PC-9 (cell line): Measurements from ENCODE around the gene METTL16. TPM values are rescaled to one million over a fixed set of nuclear protein-coding genes. Genes with fewer than 3 reads are reported as not detected.

Experiments
- BruUV-seq: library from RNA; stranded (reverse); fragments of 400-500 nt; replicated peaks from 2 replicates; lab custom pipeline; 2021; lab: Mats Ljungman, UMichigan
- CTCF ChIA-PET: fragments of 300-600 bp; sonication (Branson Sonifier 250); formaldehyde crosslinking; loops from one replicate; lab custom pipeline; 2022; ENCODE audit warnings: antibody characterized with exemption; lab: Charles Lee
- POLR2A ChIA-PET: fragments of 300-600 bp; sonication (Branson Sonifier 250); formaldehyde crosslinking; loops from one replicate; lab custom pipeline; 2022; ENCODE audit warnings: antibody characterized with exemption; ENCODE audit not compliant: unreplicated experiment; lab: Charles Lee
- DNase-seq, 2 experiments: peaks; one replicate each; pipeline versions ENCODE4 v3.0.0 to v3.0.0-alpha.2; 2015 to 2022; ENCODE audit warnings: mixed read lengths in 1 of 2
- H2AFZ ChIP-seq: fragments of 200-600 bp; sonication (generic); 2 replicates; pipeline ENCODE4 v1.8.1; 2017; ENCODE audit warnings: antibody characterized with exemption
- H3F3A ChIP-seq: fragments of 200-600 bp; sonication (generic); 2 replicates; pipeline ENCODE4 v1.8.1; 2017; ENCODE audit warnings: antibody characterized with exemption, mild to moderate bottlenecking, low read depth; ENCODE audit not compliant: insufficient read depth
- H3K27ac ChIP-seq: fragments of 200-600 bp; sonication (generic); 2 replicates; pipeline ENCODE4 v1.6.1; 2016; ENCODE audit warnings: mixed run types
- H3K27me3 ChIP-seq: fragments of 200-600 bp; sonication (generic); 2 replicates; pipeline ENCODE4 v1.6.1; 2016; ENCODE audit warnings: low read depth, mixed run types; ENCODE audit not compliant: insufficient read depth
- H3K36me3 ChIP-seq: fragments of 200-600 bp; sonication (generic); 2 replicates; pipeline ENCODE4 v1.6.1; 2016; ENCODE audit warnings: low read depth, mixed run types
- H3K4me1 ChIP-seq: fragments of 200-600 bp; sonication (generic); replicated peaks from 2 replicates; pipeline ENCODE4 v1.6.1; 2016; ENCODE audit warnings: mixed run types; ENCODE audit not compliant: insufficient read depth
- H3K4me2 ChIP-seq: fragments of 200-600 bp; sonication (generic); 2 replicates; pipeline ENCODE4 v1.6.1; 2017; ENCODE audit warnings: mixed run types
- H3K4me3 ChIP-seq: fragments of 200-600 bp; sonication (generic); 2 replicates; pipeline ENCODE4 v1.6.1; 2016; ENCODE audit warnings: mixed run types
- H3K79me2 ChIP-seq: fragments of 200-600 bp; sonication (generic); 2 replicates; pipeline ENCODE4 v1.6.1; 2017; ENCODE audit warnings: low read depth, mixed run types
- H3K9me2 ChIP-seq: fragments of 200-600 bp; sonication (generic); 2 replicates; pipeline ENCODE4 v1.8.1; 2017; ENCODE audit warnings: mild to moderate bottlenecking; ENCODE audit not compliant: insufficient read depth
- H3K9me3 ChIP-seq: fragments of 200-600 bp; sonication (generic); 2 replicates; pipeline ENCODE4 v1.8.1; 2016; ENCODE audit warnings: low read depth; ENCODE audit not compliant: insufficient read depth
- H4K20me1 ChIP-seq: fragments of 200-600 bp; sonication (generic); 2 replicates; pipeline ENCODE4 v1.8.1; 2017; ENCODE audit not compliant: insufficient read depth
- EZH2 ChIP-seq: fragments of 200-600 bp; sonication (generic); IDR thresholded peaks from 2 replicates; pipeline ENCODE4 v1.8.0; 2017; ENCODE audit warnings: antibody characterized with exemption, low read depth
- intact Hi-C: fragments of 100-400 bp; cut with micrococcal nuclease; formaldehyde crosslinking; loops from one replicate; pipeline ENCODE4 v1.10.0; 2022; ENCODE audit not compliant: unreplicated experiment
- total RNA-seq: library from RNA; stranded (reverse); gene quantifications from 2 replicates; pipeline ENCODE4 v1.2.3, GENCODE V29; 2021
- TF ChIP-seq, protein P1 (sequence below): fragments of 200-600 bp; sonication (generic); conservative IDR thresholded peaks from 2 replicates; pipeline ENCODE4 v1.6.1; 2017; ENCODE audit warnings: mixed run types, antibody characterized with exemption, mild to moderate bottlenecking, moderate library complexity

Gene METTL16
- total RNA-seq, 1 experiment from 2014 or later: 46.2 TPM

DNA sequence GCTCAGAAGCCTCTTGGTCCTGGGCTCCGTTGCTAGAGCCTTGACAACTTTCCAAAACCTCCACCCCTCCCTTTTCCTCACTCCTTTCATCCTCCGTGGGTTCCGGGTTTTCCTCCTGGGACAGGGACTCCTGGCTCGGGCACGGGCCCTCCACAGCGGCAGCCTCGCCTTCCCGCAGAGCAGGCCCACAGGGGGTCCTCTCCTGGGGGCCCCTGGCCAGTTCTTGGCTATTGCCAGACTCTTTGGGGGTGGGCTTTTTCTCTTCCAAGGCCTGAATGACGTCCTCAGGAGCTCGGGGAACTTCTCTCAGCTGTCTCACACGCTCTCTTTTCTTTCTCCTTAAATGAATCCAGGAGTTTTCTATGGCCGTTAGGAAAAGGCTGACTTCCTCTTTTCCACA, 91.5 kb downstream of the METTL16 start:
- H3K9me3 ChIP-seq: no peaks in the 10 kb centered on the region
- ChIA-PET CTCF (no interaction called here), POLR2A (no interaction called here)
- no peaks in the 10 kb centered on the region for H3K9me2 ChIP-seq
- peaks cover 16% of the 10 kb centered on the region for H3F3A ChIP-seq
- peaks cover 4% of the 10 kb centered on the region for H3K79me2 ChIP-seq
- intact Hi-C loops: no loop called here
- H3K36me3 ChIP-seq: no peaks in the 10 kb centered on the region; the same call in 1 of the 2 replicates
- H3K27me3 ChIP-seq: no peaks in the 10 kb centered on the region
- BruUV-seq: TSS peak; percentile 19
- no peak for TF ChIP-seq EZH2
- TF ChIP-seq, protein P1, sequence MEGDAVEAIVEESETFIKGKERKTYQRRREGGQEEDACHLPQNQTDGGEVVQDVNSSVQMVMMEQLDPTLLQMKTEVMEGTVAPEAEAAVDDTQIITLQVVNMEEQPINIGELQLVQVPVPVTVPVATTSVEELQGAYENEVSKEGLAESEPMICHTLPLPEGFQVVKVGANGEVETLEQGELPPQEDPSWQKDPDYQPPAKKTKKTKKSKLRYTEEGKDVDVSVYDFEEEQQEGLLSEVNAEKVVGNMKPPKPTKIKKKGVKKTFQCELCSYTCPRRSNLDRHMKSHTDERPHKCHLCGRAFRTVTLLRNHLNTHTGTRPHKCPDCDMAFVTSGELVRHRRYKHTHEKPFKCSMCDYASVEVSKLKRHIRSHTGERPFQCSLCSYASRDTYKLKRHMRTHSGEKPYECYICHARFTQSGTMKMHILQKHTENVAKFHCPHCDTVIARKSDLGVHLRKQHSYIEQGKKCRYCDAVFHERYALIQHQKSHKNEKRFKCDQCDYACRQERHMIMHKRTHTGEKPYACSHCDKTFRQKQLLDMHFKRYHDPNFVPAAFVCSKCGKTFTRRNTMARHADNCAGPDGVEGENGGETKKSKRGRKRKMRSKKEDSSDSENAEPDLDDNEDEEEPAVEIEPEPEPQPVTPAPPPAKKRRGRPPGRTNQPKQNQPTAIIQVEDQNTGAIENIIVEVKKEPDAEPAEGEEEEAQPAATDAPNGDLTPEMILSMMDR: no peak
- H3K4me1 ChIP-seq: peaks cover 4% of the 10 kb centered on the region; the same call in 1 of the 2 replicates
- no peak overlapping the region for H3K4me2 ChIP-seq
- H2AFZ ChIP-seq: no peak overlapping the region
- H3K4me3 ChIP-seq: no peak overlapping the region
- H4K20me1 ChIP-seq: no peaks in the 10 kb centered on the region
- DNase-seq: no peak
- H3K27ac ChIP-seq: no peak overlapping the region

DNA sequence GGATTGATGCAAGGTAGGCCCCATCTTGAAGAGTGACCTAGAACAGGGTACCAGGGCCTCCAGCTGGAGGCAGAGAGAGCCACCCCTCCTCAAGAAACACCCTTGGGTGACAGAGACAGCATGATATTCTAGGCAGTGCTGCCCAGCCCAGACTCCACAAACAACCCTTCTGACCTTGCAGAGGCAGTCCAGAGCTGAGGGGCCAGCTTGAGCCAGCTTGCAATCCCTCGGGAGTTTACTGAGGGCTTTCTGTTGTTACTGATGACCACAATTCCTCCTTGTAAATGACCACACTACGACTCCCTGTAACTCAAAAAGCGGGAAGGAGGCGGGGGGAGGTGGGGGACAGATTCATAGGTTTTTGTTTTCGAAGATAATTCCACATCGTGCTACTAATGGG, 92.2 kb downstream of the METTL16 start:
- H3K27ac ChIP-seq: no peak overlapping the region
- no peaks in the 10 kb centered on the region for H3K9me2 ChIP-seq
- H3K4me3 ChIP-seq: no peak overlapping the region
- no peaks in the 10 kb centered on the region for H4K20me1 ChIP-seq
- DNase-seq: no peak
- no peaks in the 10 kb centered on the region for H3K9me3 ChIP-seq
- peaks cover 4% of the 10 kb centered on the region for H3K79me2 ChIP-seq
- TF ChIP-seq, protein P1: no peak
- TF ChIP-seq EZH2: no peak
- H3F3A ChIP-seq: peaks cover 16% of the 10 kb centered on the region
- H3K4me2 ChIP-seq: no peak overlapping the region
- no TSS peak for BruUV-seq
- H3K27me3 ChIP-seq: no peaks in the 10 kb centered on the region
- peaks cover 4% of the 10 kb centered on the region; the same call in 1 of the 2 replicates for H3K4me1 ChIP-seq
- H3K36me3 ChIP-seq: no peaks in the 10 kb centered on the region; the same call in 1 of the 2 replicates
- intact Hi-C loops: loop anchor here (5.0 kb wide), 1 partner anchor 187 kb away; no protein-coding TSS in a partner anchor
- ChIA-PET CTCF (interaction anchor here (0.6 kb wide), 1 partner anchor 367 kb away, joined by 3 read pairs; no protein-coding TSS in a partner anchor), POLR2A (no interaction called here)
- H2AFZ ChIP-seq: no peak overlapping the region

DNA sequence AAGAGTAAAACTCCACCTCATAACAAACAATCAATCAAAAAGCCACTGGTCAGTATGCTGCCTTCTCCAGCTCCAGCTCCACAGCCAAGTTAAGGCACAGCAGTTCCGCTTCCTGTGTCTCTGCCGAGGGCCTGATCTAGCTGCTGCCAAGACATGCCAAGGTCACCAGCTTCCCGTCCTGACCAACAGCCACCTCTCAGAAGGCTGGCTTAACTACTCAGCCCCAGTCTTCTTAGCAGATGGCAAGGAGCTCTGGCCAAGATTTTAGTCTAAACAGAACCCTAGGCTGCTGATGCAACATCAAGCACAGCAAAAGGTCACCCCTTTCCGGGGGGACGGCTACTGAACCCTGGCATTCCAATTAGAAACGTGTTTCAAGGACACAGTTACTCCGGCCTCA, 93.1 kb downstream of the METTL16 start:
- H2AFZ ChIP-seq: no peak overlapping the region
- H3K4me3 ChIP-seq: no peak overlapping the region
- no peaks in the 10 kb centered on the region for H3K9me2 ChIP-seq
- no peaks in the 10 kb centered on the region for H4K20me1 ChIP-seq
- no peak overlapping the region for H3K4me2 ChIP-seq
- no peaks in the 10 kb centered on the region; the same call in 1 of the 2 replicates for H3K36me3 ChIP-seq
- TF ChIP-seq, protein P1: no peak
- no peak for TF ChIP-seq EZH2
- no peak overlapping the region for H3K27ac ChIP-seq
- no peaks in the 10 kb centered on the region for H3K27me3 ChIP-seq
- intact Hi-C loops: loop anchor here (5.0 kb wide), 1 partner anchor 186 kb away; no protein-coding TSS in a partner anchor
- no TSS peak for BruUV-seq
- ChIA-PET CTCF (interaction anchor here (0.6 to 3.4 kb wide), 2 partner anchors 36 to 175 kb away, joined by 7 to 102 read pairs; no protein-coding TSS in a partner anchor), POLR2A (no interaction called here)
- no peak for DNase-seq
- no peaks in the 10 kb centered on the region for H3K9me3 ChIP-seq
- H3F3A ChIP-seq: peaks cover 16% of the 10 kb centered on the region
- H3K4me1 ChIP-seq: peaks cover 4% of the 10 kb centered on the region; the same call in 1 of the 2 replicates
- peaks cover 4% of the 10 kb centered on the region for H3K79me2 ChIP-seq
